ACHN (cell line): ENCODE measurements around the gene UCHL5.
"Not testable (repeated sequence)": the region's sequence is repeated elsewhere in the genome, so short reads cannot be mapped to it uniquely, and the experiment has no call there.

Source experiments
- DNase-seq: peaks from one replicate; pipeline ENCODE4 v3.0.0-alpha.2; 2015
- in situ Hi-C: cut with HindIII; loops from 2 replicates; pipeline ENCODE4 v1.10.0; 2017; ENCODE audit warnings: low sequenced_read_pairs, low pct_ligation_motif_present, low pct_unique_long_range_greater_than_20kb

The UCHL5 gene

DNA sequence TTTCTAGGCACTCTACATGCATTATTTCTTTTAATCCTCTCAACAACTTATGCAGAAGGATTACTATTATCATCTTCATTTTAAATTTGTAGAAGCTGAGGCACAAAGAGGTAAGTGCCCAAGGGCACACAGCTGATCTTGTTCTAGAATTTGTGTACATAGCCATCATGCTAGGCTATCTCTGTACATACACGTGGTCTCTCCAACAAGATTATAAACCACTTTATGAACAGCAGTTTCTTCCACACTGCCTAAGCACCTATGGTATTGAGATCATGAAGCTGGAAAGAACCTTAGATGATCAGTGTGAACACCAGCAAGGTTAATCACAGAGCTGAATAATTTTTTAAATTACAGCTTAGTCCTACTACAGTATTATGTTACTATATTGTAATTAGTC lies 28.9 kb downstream of the UCHL5 start:
- in situ Hi-C loops: no loop called here
- DNase-seq: no peak

DNA sequence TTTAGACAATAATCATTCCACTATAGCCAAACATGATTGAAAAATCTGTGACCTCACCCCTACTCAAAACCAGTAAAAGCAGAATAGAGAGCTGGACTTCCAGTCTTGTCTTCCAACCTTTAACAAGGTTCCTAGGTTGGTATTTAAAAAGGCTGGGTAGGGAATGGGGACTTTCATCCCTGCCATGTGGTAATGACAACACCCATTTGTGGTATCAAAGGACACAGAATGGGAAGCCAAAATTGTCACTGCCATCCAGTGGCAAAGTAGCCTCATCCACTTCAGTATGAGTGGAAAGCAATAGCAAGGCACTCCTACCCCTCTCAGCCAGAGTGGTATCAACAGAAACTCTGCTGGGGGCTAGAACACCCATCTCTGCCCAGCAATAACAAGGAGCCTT lies 33.9 kb downstream of the UCHL5 start:
- in situ Hi-C loops: no loop called here
- DNase-seq: no peak

DNA sequence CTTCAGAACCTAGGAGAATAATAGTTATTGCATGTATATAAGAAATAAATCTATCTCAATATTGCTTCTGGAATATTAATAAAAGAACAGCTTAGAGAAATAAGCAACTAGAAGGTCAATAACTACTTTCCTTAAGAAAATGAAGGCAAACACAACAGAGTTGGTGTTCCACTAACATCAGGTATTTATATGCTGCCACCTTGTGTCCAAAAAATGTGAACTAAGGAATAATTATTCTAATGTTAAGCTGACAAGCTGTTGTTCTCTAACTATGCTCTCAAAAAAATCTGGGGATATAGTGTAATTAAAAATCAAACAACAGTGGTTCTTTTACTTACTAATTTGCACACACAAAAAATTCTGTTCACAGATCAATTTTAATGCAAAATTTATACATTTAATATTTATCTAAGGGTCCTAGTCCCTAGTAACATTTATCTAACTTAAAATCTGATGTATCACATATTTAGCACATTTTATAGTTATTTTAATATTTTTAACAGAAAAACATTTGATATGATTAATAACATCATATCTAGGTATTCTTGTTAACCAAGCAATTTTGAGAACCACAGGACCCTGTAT lies 39.6 kb downstream of the UCHL5 start:
- DNase-seq: peak; percentile 73
- in situ Hi-C loops: loop anchor here (25.0 kb wide), 1 partner anchor 207 kb away; the partner anchor contains the start of gene RGS2

DNA sequence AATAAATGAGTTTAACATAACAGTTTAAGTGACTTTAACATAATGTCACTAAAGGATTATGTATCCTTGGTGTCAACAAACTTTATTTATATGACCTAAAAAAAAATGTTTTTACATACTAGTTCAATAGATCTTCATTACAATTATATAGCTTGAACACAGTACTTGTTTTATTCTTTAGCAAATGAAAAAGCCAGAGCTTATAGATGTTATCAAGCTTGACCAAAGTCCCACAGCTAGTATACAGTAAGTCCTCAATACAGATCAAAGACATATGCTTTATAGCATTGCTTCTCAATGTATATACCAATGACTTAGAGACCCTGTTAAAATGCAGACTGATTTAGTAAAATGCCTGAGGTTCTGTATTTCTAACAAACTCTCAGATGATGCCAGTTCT lies 42.4 kb downstream of the UCHL5 start:
- in situ Hi-C loops: loop anchor here (25.0 kb wide), 1 partner anchor 204 kb away; the partner anchor contains the start of gene RGS2
- no peak for DNase-seq

DNA sequence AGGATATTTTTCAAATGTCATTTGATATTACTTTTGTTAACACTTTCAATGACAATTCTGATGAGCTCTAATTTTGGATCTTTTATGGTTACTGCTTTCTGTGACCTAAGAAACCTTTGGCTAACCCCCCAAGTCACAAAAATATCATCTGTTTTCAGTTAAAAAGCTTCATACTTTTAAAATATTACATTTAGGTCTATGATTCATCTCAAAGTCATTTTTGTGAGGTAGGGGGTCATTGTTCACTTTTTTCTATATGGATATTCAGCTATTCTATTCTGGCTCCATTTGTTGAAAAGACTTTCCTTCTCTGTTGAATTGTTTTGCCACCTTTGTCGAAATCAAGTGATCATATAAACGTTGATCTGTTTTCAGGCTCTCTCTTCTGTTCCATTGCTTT lies 44.8 kb downstream of the UCHL5 start:
- in situ Hi-C loops: loop anchor here (25.0 kb wide), 1 partner anchor 202 kb away; the partner anchor contains the start of gene RGS2
- DNase-seq: no peak

DNA sequence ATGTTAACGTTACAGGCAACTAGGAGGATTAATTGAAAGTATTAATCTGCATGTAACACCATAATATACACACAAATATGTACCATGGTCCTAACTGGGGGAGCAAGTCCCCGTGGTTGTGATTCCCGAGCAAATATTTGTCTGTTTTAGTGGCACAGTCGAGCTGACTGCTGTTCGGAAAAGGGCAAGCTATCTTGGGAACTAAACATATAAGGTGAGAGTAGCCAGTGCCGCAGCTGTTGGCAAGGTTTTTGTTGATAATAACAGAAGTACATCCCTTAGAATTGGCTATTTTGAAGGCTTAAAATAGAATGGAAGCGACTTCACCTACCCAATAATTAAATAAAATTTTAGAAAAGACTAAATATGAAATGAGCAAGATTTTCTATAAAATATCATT lies 45.5 kb downstream of the UCHL5 start:
- DNase-seq: no peak
- in situ Hi-C loops: loop anchor here (25.0 kb wide), 1 partner anchor 201 kb away; the partner anchor contains the start of gene RGS2

DNA sequence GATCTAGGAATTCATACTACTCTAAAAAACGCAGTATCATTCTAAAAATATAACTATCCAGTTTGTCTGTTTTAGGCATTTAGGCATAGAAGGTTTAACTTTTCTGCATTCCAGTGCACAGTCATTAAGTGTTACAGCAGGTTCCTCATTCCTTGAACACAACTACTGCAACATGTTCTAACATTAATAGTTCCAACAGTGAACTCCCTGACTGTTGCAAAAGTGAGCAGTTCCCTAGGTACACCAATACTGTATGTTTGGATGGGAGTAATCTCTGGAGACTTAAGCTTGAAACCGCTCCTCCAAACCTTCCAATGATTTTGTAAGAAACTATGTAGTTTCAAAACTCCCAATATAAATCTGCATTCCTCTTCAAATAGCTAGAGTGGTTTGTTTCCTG lies 46.2 kb downstream of the UCHL5 start:
- in situ Hi-C loops: loop anchor here (25.0 kb wide), 1 partner anchor 201 kb away; the partner anchor contains the start of gene RGS2
- DNase-seq: no peak

DNA sequence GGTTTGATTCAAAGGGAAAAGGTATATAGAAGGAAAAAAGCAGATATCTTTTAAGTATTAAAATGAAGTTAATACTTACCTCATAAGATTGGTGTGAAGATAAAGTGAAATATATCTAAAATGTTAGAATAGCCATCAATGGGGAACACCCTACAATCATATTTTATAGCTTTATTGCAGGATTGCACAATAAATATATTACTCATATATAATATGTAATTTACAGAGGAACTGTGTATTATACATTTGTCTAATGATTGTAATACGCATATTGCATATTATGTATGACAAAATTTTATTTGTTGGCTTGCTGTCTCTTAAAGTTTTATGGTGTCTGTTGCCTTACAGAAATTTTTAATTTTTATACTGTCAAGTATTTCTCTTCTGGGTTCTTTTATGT lies 47.8 kb downstream of the UCHL5 start:
- in situ Hi-C loops: loop anchor here (25.0 kb wide), 1 partner anchor 199 kb away; the partner anchor contains the start of gene RGS2
- no peak for DNase-seq

DNA sequence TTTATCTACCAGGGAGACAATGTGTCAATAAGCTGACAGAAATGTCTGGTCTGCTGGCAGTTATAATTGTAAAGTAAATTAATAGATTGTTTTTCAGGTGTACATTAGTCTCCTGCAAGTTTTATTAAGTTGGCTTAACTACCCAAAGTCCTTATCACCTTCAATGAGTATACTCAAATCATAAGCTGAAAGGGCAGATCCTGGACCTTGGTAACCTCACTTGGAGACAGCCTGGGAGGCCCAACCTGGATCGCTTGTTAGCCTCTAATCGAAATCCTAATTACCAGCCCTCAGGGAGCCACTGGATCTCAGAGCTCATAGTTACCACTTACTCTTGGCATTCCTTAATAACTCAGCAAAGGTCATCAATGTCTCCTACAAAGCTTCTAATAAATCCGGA lies 49.7 kb downstream of the UCHL5 start:
- in situ Hi-C loops: loop anchor here (25.0 kb wide), 1 partner anchor 197 kb away; the partner anchor contains the start of gene RGS2
- DNase-seq: no peak

DNA sequence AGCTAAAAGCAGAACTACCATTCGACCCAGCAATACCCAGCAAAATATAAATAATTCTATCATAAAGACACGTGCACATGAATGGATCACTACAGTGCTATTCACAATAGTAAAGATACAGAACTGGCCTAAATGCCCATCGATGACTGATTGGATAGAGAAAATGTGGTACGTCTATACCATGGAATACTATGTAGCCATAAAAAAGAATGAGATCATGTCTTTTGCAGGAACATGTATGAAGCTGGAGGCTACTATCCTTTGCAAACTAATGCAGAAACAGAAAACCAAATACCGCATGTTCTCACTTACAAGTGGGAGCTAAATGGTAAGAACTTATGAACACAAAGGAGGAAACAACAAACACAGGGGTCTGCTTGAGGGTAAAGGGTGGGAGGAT lies 53.4 kb downstream of the UCHL5 start:
- in situ Hi-C loops: loop anchor here (25.0 kb wide), 1 partner anchor 193 kb away; the partner anchor contains the start of gene RGS2
- DNase-seq: no peak

DNA sequence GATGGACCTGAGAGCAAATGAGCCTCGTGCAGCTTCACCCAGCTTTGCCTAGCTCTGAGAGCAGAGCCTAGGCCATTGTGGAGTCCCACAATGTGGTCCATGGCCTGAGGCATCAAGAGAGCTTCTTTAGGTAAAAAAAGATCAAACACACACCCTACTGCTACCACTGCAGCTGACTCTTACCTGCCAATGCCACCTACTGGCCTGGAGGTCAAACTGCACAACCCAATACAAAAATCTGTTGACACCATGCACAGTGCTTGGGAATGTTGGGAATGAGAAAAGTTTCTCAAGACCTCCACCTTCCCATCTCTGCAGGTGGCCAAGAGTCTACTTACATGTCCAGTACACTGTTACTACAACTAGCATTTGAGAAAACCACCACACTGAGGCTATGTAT lies 60.6 kb downstream of the UCHL5 start:
- in situ Hi-C loops: no loop called here
- DNase-seq: no peak

DNA sequence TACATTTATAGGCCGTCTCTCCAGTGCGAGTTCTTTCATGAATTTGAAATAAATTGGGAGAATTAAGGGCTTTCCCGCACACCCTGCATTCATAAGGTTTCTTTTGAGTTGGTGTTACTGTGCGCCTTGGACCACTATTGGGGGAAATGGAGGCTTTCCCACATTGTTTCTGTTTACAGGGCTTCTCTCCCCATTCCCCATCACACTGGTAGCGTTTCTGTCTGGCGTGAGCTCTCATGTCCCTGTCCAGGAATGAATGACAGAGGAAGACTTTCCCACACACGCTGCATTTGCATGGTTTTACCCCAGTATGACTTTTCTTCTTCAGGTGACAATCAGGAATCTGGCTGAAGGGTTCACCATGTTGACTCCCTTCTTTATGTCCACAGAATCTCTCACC lies 65.0 kb downstream of the UCHL5 start:
- no peak for DNase-seq
- in situ Hi-C loops: no loop called here

DNA sequence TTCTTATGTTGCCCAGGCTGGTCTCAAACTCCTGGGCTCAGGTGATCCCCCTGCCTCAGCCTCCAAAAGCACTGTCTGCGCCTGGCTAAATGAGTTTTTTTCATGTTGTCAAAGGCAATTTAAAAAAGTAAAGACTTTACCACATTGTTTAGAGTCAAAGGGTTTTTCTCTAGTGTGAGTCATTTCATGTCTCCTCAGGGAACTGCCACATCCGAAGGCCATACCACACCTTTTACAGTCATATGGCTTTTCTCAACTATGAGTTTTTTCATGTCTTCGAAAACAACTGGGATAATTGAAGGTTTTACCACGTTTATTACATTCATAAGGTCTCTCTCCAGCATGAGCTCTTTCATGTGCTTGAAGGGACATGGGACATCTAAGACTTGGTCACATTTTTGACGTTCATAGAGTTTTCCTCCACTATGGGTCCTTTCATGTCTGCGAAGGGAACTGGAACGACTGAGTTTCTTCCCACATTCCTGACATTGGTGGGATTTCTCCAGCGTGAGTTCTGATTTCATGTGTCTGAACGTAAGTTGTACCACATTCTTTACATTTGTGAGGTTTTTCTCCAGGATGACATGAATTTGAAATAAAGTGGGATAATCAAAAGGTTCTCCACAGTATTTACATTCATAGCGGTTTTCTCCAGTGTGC lies 65.6 kb downstream of the UCHL5 start:
- in situ Hi-C loops: no loop called here
- no peak for DNase-seq

DNA sequence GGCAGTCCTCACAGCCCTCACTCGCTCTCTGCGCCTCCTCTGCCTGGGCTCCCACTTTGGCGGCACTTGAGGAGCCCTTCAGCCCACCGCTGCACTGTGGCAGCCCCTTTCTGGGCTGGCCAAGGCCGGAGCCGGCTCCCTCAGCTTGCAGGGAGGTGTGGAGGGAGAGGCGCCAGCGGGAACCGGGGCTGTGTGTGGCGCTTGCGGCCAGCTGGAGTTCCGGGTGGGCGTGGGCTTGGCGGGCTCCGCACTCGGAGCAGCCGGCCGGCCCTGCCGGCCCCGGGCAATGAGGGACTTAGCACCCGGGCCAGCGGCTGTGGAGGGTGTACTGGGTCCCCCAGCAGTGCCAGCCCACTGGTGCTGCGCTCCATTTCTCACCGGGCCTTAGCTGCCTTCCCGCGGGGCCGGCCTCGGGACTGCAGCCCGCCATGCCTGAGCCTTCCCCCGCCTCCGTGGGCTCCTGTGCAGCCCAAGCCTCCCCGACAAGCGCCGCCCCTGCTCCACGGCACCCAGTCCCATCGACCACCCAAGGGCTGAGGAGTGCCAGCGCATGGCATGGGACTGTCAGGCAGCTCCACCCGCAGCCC lies 72.3 kb downstream of the UCHL5 start:
- DNase-seq, in situ Hi-C loops: not testable (repeated sequence)

DNA sequence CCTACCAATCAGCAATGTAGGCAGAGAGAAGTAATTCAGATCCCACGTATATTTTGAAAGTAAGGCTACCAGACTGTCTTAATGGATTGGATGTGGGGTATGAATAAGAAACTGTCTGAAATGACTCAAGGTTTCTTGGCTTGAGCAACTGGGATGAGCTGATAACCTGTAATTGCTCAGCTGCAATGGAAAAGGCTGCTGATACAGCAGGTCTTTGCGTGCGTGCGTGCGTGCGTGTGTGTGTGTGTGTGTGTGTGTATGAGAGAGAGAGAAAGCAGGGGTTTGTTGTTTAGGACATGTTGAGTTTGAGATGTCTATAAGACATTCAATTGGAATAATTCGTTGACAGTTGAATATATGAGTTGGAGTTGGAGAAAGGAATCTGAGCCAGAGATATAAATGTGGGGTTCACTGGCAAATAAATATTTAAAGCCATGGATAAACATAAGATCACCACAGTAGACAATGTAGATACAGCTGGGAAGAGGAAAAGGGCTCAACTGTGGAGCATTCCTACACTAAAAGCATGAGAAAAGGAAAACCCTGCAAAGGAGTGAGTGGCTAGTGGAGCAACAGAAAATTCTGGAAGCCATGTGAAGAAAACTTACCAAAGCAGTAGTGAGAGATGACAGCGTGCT lies 72.9 kb downstream of the UCHL5 start:
- no peak for DNase-seq
- in situ Hi-C loops: no loop called here

DNA sequence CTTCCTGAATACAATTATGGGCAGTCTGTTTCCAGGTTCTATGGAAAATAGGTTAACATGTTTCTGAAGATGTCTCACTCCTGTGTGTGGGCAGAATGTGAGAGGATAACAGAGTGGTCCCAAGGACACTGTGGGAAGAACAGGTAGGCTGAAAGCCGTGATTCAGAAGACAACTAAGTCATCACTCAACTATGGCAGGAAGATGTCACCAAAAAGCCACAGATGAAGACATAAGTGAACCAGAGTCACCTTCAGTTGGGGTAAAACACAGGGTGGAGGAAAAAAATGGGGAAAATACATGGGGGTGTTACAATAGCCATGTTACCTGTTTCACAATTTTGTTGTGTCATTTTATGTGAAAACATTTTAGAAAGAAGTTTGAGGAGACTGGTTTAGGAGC lies 75.1 kb downstream of the UCHL5 start:
- in situ Hi-C loops: no loop called here
- DNase-seq: no peak

DNA sequence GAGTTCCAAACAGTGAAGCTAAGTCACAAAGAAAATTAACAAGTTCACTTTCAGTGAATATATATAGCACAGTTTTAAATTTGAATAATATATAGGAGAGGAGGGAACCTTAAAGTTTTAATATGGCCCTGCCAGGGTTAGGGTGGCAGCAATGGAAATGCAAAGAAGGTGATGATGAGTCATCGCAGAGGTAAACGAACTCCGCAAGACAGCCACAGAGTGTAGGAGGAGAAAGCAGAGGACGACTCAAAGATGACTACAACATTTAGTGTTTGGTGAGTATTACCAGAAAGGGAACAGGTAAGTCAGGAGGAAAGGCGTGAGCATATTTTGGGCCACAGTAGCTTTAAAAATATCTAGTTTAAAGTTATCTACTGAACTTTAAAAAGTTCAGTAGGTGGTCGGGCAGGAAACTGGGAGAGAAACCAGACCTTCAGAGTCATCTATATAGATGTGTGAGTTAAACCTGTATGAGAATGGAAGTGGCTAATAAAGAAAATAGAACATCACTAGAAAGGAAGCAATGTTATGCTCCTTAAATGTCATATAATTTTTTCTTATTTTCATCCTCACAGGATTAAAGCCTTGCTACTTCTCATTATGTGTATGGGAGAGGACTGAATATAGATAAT lies 75.7 kb downstream of the UCHL5 start:
- DNase-seq: no peak
- in situ Hi-C loops: no loop called here

DNA sequence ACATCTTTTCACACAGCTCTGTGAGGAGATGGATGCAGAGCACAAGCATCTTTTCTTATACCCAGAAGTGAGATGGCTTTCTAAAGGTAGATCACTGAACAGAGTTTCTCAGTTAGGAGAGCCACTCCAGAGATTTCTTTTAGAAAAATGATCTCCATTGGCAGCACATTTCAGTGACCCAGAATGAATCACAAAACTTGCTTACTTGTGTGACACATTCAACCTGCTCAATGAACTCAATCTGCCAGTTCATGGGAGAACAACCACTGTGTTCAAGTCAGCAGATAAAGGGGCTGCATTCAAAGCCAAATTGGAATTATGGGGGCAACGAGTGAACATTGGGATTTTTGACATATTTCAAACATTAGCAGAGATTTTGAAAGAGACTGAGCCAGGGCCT lies 78.3 kb downstream of the UCHL5 start:
- in situ Hi-C loops: no loop called here

DNA sequence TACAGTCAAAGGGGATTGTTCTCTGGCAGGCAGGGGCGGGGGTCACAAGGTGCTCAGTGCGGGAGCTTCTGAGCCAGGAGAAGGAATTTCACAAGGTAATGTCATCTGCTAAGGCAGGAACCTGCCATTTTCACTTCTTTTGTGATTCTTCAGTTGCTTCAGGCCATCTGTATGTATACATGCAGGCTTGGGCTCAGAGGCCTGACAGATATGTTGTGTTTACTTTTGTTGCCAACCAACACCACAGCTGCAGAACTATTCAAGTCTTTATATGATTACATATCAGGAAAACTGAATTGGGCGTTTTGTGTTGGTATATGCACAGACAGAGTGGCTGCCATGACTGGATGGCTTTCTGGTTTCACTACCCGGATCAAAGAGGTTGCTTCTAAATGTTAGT lies 78.8 kb downstream of the UCHL5 start:
- in situ Hi-C loops, DNase-seq: not testable (repeated sequence)

More for the DNA sequence above, 78.3 kb downstream of the UCHL5 start:
- DNase-seq: no peak
